Effector CD8-positive, alpha-beta T cell (primary cell): ENCODE data around the gene ODAD4.

Experiments
- DNase-seq: peaks from one replicate; lab custom pipeline; 2025; lab: John Stamatoyannopoulos, UW

The ODAD4 gene

DNA sequence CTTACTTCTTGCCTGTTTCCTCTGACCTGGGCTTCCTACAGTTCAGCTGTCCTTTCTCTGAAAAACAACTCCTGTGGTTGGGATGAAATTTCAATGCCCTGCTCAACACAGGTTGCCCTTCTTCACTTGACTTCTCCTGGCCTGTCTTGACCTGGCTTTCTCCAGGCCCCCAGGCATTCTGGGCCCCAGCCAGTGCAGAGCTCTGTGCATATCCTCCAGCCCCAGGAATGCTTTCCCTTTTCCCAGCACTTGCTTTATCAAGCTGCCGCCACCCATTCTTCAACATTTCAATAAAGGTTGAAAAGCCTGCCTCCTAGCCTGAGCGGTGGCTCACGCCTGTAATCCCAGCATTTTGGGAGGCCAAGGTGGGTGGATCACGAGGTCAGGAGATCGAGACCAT lies 10.8 kb downstream of the ODAD4 start:
- DNase-seq: no peak

DNA sequence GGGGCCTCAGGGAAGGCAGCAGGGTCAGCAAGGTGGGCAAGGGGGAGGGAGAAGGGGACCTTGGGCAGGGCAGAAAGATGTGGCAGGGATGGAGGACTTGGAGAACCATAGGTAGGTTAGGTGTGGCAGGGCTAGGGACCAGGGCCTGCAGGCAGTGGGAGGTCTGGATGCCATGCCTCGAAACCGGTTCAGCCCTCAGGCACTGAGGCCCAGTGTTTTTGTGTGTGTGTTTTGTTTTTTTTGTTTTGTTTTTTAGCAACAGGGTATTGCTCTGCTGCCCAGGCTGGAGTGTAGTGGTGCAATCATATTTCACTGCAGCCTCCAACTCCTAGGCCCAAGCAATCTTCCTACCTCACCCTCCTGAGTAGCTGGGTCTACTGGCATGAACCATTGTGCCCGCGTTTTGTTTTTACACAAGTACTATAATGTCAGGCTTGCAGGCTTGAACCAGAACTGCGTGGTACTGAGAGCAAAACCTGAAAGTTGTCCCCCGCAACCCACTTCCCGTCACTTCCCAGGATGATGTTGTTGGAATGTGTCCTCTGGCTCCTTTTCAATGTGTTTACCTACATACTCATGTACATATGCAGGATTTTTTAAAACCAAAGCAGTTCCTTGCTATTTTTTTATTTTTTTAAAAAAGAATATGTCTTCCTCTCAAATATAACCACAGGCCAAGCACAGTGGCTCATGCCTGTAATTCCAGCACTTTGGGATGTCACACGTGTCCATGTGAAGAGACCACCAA lies 12.4 kb downstream of the ODAD4 start:
- no peak for DNase-seq

DNA sequence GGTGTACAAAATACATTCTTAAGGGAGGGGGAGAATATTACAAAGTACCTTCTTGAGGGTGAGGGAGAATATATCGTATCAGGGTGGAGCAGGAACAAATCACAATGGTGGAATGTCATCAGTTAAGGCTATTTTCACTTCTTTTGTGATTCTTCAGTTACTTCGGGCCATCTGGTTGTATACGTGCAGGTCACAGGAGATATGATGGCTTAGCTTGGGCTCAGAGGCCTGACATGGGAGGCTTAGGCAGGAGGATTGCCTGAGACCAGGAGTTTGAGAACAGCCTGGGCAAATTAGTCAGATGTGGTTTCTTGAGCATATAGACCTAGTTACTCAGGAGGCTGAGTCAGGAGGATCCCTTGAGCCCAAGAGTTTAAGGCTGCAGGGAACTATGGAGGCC lies 13.1 kb downstream of the ODAD4 start:
- no peak for DNase-seq

DNA sequence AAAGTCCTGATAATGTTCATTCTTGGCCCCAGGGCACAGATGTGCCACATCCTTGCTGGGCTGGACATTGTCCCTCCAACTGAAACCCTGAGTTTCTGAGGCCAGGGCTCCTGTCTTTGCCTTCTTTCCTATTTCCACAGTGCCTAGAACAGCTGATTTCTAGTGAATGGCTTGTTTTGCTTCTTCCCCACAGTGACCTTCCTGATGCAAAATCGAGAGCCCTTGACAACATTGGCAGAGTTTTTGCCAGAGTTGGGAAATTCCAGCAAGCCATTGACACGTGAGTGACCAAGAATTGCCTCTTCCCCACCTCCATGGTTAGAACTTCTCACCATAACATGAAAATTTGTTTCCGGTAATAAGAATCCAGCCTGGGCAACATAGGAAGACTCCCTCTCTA lies 14.5 kb downstream of the ODAD4 start:
- no peak for DNase-seq

DNA sequence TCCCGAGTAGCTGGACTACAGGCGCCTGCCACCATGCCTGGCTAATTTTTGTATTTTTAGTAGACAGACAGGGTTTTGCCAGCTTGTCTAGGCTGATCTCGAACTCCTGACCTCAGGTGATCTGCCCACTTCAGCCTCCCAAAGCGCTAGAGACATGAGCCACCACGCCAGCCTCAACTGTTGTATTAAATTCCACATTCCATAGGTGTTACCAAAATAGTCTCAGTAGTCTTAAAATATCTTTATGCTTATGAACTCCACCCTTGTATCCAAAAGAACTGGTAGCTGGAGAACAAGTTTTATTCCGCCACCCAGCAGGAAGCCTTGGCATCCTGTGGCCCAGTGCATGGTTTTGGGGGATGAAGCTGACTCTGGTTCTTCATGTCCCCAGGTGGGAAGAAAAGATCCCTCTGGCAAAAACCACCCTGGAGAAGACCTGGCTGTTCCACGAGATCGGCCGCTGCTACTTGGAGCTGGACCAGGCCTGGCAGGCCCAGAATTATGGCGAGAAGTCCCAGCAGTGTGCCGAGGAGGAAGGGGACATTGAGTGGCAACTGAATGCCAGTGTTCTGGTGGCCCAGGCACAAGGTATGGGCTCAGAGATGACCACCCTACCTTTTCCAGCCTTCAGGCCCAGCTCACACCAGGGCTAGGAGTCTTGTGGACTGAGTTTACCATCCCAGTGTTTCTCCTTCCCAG lies 18.5 kb downstream of the ODAD4 start:
- DNase-seq: no peak

DNA sequence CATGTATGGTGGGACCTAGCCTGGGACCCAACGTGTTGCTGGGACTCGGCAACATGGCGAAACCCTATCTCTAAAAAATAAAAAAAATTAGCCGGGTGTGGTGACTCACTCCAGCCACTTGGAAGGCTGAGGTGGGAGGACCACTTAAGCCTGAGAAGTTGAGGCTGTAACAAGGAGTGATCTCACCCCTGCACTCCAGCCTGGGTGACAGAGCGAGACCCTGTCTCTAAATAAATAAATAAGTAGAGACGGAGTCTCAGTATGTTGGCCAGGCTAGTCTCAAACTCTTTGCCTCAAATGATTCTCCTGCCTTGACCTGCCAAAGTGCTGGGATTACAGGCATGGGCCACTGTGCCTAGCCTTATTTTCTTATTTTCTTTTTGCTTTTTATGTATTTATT lies 26.1 kb downstream of the ODAD4 start:
- no peak for DNase-seq

DNA sequence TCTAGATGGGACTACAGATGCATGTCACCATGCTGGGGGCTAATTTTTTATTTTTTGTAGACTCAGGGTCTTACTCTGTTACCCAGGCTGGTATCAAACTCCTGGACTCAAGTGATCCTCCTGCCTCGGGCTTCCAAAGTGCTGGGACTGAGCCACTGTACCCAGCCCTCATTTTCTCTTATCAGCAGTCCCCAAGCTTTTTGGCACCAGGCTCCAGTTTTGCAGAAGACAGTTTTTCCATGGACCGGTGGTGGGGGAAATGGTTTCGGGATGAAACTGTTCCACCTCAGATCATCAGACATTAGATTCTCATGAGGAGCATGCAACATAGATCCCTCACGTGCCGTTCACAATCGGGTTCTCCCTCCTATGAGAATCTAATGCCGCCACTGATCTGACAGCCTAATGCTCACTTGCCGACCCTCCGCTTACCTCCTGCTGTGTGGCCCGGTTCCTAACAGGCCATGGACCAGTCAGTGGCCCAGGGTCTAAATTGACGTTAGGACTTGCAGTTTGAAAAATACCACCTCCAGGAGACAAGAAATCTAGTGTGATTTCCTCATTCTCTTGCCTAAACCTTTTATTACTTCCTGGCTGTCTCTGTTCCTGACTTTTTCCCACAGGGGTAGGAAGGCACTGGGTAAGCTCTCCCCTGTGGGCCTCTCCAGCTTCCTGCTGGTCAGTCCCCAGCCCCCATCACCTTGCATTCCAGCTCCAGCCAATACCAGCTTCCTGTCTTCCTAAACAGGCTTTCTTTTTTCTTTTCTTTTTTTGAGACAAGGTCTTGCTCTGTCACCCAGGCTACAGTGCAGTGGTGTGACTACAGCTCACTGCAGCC lies 26.8 kb downstream of the ODAD4 start:
- no peak for DNase-seq

DNA sequence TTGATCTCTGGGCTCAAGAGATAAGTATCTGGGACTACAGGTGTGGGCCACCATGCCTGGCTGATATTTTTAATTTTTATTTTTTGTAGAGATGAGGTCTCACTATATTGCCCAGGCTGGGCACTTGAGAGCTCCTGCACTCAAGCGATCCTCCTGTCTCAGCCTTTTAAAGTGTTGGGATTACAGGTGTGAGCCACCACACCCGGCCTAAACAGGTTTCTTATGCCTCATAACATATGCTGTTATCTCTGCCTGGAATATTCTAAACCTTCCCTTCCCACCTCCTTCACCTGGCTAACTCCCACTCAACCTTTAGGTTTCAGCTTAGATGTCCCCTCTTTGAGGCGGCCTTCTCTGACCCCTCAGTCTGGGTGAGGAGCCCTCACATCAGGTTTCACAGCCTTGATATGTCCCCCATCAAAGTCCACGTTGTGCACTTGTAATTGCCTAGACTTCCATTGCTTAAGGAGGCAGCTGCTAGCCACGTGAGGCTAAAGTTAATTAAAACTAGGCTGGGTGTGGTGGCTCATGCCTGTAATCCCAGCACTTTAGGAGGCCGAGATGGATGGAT lies 27.5 kb downstream of the ODAD4 start:
- no peak for DNase-seq

DNA sequence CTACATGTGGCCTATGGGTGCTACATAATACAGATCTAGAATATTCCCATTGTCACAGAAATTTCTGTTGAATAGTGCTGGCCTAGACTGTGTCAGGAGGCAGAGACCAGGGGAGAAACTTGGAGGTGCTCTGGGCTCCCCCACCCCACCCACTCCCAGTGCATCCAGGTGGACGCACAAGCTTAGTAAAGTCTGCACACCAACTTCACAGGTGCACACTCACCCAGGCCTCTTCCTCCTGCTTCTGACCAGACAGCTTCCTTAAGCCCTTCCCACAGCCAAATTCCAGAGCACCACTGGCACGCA lies 28.6 kb downstream of the ODAD4 start:
- DNase-seq: no peak

DNA sequence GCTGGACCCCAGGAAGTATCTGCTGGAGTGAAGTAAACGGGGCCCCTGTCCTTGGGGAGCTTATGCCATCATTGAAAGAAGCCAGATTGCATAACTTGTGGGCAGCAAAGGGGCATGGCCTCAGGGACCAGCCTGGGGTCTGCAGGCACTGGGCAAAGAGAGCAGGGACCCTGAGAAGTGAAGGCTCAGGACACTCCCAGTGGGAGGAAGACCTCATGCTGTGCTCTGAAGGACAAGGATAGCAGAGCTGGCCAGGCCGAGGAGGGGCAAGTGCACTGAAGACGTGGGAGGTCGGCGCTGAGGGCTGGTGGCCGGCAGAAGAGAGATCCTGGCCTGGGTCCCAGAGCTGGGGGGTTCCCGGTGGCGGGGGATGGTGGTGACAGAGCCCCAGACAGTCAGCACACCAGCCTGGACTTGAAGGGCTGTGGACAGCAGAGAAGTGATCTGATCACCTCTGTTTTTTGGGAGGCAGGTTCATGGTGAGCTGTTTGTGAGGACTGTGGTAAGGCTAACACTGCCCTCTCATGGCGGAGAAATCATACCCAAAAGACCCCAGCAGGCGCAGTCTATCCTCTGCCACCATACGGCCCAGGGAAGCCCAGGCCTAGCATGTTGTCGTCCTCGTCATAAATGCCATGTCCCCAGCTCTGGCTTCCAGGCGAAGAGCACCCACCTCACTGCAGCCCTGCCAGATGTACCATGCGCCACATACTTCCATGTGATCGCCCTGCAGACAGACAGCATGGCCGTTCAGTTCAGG lies 29.1 kb downstream of the ODAD4 start:
- DNase-seq: no peak

DNA sequence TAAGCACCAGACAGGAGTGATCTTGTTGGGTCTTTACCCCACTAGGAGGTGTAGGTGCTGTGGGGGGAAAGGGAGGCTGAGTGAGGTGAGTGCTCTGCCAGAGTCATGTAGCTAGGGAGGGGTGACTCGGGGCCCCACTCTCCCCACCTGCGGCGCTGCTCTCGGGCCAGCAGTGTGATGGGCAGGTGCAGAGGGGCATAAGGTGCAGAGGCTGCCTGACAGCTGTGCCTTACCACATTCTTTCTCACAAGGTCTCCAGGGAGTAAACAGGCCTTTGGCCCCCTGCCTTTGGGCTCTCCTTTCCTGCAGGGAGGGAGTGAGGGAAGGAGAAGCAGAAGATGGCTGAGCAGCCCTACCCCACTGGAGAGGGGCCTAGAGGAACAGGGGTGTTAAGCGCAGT lies 31.7 kb downstream of the ODAD4 start:
- DNase-seq: no peak

DNA sequence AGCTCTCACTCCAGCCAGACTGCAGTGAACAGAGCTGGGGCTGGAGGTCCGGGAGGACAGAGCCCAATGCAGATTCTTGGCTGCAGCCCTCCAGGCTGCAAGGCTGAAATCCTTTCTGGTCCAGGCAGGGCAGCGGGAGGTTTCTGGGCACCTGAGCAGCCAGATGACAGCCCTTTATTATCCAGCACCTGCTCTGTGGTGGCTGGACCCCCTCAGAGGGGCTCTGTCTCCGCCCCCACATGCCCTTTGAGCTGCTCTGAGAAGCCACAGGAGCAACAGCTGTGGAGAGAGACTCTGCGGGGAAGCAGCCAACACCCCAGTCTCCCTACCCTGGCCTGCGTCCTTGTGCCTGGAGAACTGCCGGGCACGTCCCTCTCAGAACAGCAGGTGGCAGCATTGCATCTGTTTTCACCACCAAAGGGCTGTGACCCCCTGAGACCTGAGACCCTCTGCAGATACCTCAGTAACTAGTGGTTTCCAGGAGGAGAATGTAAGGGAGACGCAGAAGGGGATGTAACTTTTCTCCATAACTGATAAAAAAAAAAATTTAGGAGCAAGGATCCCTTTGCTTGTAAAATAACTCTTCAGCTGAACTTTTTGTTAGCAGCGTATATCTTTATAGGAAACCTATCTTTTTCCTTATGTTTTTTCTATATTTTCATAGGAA lies 32.5 kb downstream of the ODAD4 start:
- peak; percentile 46 for DNase-seq

DNA sequence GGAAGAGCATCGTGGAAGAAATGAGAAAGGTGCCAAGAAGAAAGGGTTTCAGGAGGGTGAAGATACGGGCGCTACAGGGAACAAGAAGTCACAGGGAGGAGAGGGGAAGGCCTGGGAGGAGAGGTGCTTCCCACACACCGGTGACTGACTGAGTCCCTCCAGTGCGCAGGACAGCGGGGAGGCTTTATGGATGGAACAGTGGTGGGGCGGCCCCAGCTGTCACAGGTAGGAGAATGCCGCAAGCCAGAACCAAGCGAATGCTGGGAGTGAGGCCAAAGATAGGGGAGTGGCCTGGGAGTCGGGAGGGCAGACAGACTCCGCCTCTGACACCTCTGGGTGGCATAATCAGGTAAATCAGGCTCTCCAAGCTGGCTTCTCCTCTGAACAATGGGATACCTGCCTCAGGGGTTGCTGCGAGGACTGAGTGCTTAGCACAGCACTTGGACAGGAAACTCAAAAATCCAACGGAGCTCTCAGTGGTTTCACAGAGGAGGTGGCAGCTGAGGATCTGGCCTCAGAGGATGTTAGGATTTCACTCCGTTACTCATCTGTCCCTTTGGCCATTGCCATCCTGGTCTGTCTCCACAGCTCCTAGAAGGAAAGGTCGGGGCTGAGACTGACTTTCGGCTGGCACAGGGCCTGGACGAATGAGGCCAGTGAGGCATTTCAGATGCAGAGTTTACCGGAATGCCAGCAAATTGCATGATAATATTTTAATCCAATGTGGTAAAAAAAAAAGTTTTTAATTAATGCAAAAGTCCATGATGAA lies 35.5 kb downstream of the ODAD4 start:
- DNase-seq: peak; percentile 57

DNA sequence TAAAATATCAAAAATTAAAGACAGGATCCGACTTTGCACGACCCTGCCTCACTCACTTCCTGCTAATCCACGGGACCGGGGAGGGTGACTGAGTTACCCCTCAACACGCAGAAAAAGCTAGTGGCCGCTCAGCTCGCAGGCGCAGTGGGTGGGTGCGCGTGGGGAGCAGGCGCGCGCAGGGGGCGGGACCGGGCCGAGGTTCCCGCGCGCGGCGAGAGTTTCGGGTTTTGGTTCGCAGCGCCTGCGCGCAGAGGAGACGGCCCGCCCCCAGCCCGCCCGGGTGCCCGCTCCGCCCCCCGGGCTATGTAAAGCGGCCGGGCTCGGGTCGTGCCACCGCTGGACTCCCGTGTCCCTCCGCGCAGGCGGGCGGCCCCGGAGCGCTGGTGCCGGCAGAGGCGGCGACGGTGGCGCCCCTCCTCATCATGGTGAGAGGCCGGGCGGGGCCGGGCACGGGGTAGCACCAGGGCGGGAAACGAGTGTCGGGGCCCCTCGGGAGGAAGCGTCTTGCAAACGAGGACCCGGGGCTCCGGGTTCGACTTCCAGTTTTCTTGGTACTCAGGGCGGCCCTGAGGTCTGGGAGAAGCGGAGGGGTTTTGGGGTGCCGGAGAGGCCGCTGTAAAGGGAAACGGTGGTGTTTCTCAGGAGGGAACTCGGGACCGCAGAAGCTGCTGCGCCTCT lies 36.2 kb downstream of the ODAD4 start, which contains the start of gene CNP:
TSS of gene CNP (plus strand) at position 333 of the 678 bp plus-strand sequence. CDS start at position 423, 90 bp downstream.
- peak; percentile 86 for DNase-seq

DNA sequence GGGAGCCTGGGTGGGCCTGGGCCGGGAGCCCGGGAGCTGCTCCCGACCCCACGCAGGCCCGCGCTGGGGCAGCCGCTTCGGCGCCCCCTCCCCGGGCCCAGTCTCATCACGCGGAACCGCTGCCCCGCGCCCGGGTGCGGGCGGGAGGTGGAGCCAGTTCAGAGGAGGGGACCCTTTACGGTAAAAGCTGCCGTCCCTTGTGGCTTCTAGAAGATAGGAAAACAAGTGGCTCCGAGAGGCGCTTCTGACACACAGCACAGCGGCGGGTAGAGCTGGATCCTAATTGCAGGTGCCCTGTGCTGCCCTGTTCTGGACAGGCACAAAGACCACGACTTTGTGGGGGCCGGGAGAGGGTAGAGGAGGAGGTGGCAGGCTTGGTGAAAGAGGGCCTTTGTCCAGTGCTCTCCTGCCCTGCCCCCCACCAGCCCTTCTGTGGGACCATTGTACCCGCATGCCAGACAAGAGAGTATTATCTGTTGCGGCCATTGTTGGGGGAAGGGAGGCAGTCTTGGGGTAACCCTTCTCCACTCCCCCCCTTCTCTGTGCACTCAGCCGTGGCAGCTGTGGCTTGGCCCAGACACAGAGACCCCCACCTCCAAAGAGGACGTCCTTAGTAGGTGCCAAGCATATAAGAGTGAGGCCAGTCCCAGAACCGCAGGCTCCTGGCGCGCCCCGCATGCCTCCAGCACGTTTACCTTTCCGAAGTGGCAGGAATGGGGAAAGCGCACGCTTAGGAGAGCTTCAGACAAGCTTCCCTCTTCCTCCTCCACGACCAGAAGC lies 36.9 kb downstream of the ODAD4 start:
- DNase-seq: no peak

DNA sequence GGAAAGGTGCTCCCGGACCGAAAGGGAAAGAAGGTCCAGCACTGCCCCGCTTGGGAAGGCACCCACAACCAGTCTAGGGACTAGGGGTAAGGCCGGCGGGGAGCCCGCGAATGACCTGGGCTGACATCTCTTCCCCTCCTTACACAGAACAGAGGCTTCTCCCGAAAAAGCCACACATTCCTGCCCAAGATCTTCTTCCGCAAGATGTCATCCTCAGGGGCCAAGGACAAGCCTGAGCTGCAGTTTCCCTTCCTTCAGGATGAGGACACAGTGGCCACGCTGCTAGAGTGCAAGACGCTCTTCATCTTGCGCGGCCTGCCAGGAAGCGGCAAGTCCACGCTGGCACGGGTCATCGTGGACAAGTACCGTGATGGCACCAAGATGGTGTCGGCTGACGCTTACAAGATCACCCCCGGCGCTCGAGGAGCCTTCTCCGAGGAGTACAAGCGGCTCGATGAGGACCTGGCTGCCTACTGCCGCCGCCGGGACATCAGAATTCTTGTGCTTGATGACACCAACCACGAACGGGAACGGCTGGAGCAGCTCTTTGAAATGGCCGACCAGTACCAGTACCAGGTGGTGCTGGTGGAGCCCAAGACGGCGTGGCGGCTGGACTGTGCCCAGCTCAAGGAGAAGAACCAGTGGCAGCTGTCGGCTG lies 37.6 kb downstream of the ODAD4 start:
- no peak for DNase-seq

DNA sequence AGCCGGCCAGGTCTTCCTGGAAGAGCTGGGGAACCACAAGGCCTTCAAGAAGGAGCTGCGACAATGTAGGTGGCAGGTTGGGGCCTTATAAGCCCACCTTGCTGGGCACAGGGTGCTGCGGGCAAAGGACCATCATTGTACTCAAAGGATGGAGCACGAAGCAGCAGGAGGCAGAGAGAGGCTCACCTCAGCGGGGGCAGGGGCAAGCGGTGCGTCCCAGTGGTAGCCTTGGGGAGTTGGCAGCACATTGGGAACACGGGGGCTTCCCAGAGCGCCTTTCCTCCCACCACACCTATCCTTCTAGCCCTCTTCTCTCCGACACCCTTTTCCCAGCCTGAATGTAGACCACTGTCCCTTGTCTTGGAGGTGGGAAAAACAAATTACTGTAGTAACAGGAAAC lies 38.3 kb downstream of the ODAD4 start:
- no peak for DNase-seq

DNA sequence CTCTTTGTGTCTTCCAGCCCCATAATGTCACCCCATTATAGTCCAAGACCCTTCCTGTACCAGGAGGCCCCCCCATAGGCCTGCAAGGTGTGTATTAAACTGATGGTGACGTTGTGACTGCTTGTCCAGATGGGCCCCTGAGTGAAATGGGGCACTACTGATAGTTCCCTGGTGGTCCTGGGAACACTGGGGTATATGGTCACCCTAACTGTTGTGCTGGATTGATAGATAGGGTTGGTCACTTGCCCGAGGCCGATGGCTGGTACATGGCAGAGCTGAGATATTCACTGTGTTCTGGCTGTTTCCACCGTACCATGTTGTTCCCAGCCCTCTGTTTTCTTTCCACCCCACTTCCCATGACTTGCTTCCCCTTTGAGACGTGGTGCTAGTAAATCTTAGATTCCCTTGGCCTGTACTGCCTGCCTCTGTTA lies 40.5 kb downstream of the ODAD4 start:
- no peak for DNase-seq
